Esophagus squamous epithelium (tissue), 5 donors: ENCODE measurements around the gene TRMT2A. TPM values are rescaled to one million over a fixed set of nuclear protein-coding genes. Genes with fewer than 3 reads are reported as not detected.

Source experiments
- DNase-seq: peaks from one replicate; lab custom pipeline; 2025; lab: John Stamatoyannopoulos, UW
- H3K27ac ChIP-seq, 4 donors: fragments of 200-600 bp; sonication (generic); one replicate each; pipeline ENCODE4 v1.5.1; 2016 to 2019; ENCODE audit warnings: mild to moderate bottlenecking in 1 of 4
- H3K27me3 ChIP-seq, 4 donors: fragments of 200-600 bp; sonication (generic); 1 replicate in 3 of 4; 2 replicates in 1 of 4; pipeline versions ENCODE4 v1.5.1 to v1.6.0; 2017 to 2021; ENCODE audit warnings: antibody characterized with exemption in 1 of 4
- H3K36me3 ChIP-seq, 3 donors: fragments of 200-600 bp; sonication (generic); one replicate each; pipeline ENCODE4 v1.5.1; 2016 to 2019
- H3K4me1 ChIP-seq, 3 donors: fragments of 200-600 bp; sonication (generic); one replicate each; pipeline ENCODE4 v1.5.1; 2017 to 2019
- H3K4me3 ChIP-seq, 4 donors: fragments of 200-600 bp; sonication (generic); 1 replicate in 3 of 4; 2 replicates in 1 of 4; pipeline ENCODE4 v1.5.1; 2016 to 2019; ENCODE audit warnings: mild to moderate bottlenecking in 2 of 4, moderate library complexity in 1 of 4
- H3K9me3 ChIP-seq, 3 donors: fragments of 200-600 bp; sonication (generic); one replicate each; pipeline ENCODE4 v1.5.1; 2016 to 2019
- CTCF ChIP-seq, 6 experiments: fragments of 450-650 bp in 4 of 6; fragments of 200-600 bp in 2 of 6; sonication (generic) in 2 of 6; IDR thresholded peaks; one replicate each; pipeline ENCODE4 v1.5.1; 2016 to 2019; ENCODE audit warnings: antibody characterized with exemption in 6 of 6, mild to moderate bottlenecking in 4 of 6, moderate library complexity in 4 of 6
- POLR2A ChIP-seq, 4 donors: fragments of 450-650 bp; IDR thresholded peaks; one replicate each; pipeline ENCODE4 v1.6.1; 2017; ENCODE audit warnings: antibody characterized with exemption in 4 of 4, mild to moderate bottlenecking in 4 of 4, moderate library complexity in 3 of 4
- WGBS, 2 donors: methylation state at CpG; one replicate each; pipeline ENCODE4 v1.1.5; 2018; 5-methylcytosine and 5-hydroxymethylcytosine counted together
- intact Hi-C: fragments of 100-400 bp; cut with DNase I; formaldehyde crosslinking; loops from one replicate; pipeline ENCODE4 v1.15.0; 2022
- total RNA-seq, 4 donors: library from RNA; depleted of rRNA; stranded (reverse); fragments of >200 nt; gene quantifications; one replicate each; pipeline ENCODE4 v1.1.0, GENCODE V29; 2016
- donor health status: DM: yes; HTN: yes; CAD: no.

Gene TRMT2A
- total RNA-seq, 4 donors from 2014 or later: 30.9 to 58.6 (median 41.3) TPM

- Histone ChIP-seq H3K36me3 (no peaks in the 10 kb centered on the region), H3K4me3 (no peak overlapping the region), H3K9me3 (no peaks in the 10 kb centered on the region), H3K27ac (no peak overlapping the region), H3K4me1 (peaks cover 0 to 11% (median 0%) of the 10 kb centered on the region in 3 donors), H3K27me3 (peaks cover 0 to 51% (median 0%) of the 10 kb centered on the region in 4 donors)
- WGBS, 2 donors: 57 to 68% methylated on average over 3 to 11 of the region's 16 CpGs
- no peak for DNase-seq
- TF ChIP-seq CTCF (IDR thresholded peaks at IDR 0.05) (no peak), POLR2A (IDR thresholded peaks at IDR 0.05) (no peak)
- intact Hi-C loops: no loop called here
These were observed 36.9 kb upstream of the TRMT2A start for GRCh38 chr22:20153945-20154344.

GRCh38 chr22:20152464-20152890, 35.5 kb upstream of the TRMT2A start:
- Histone ChIP-seq H3K4me1 (peaks cover 0 to 11% (median 0%) of the 10 kb centered on the region in 3 donors), H3K9me3 (no peaks in the 10 kb centered on the region), H3K4me3 (no peak overlapping the region), H3K36me3 (no peaks in the 10 kb centered on the region), H3K27ac (no peak overlapping the region), H3K27me3 (peaks cover 0 to 38% (median 0%) of the 10 kb centered on the region in 4 donors)
- intact Hi-C loops: no loop called here
- TF ChIP-seq POLR2A (IDR thresholded peaks at IDR 0.05) (no peak), CTCF (IDR thresholded peaks at IDR 0.05) (no peak)
- WGBS, 2 donors: 50 to 63% methylated on average over 2 to 11 of the region's 14 CpGs
- DNase-seq: no peak

- intact Hi-C loops: no loop called here
- H3K4me1 ChIP-seq: peaks cover 0 to 6% (median 0%) of the 10 kb centered on the region in 3 donors
- no peak for DNase-seq
- H3K36me3 ChIP-seq: no peaks in the 10 kb centered on the region
- H3K27ac ChIP-seq: no peak overlapping the region
- H3K4me3 ChIP-seq: no peak overlapping the region
- peaks cover 0 to 27% (median 0%) of the 10 kb centered on the region in 4 donors for H3K27me3 ChIP-seq
- no peaks in the 10 kb centered on the region for H3K9me3 ChIP-seq
- WGBS, 2 donors: 90 to 94% methylated on average over 4 of the region's 4 CpGs
- no peak for TF ChIP-seq CTCF (IDR thresholded peaks at IDR 0.05)
- TF ChIP-seq POLR2A (IDR thresholded peaks at IDR 0.05): no peak
These were observed 34.2 kb upstream of the TRMT2A start for GRCh38 chr22:20151276-20151588.

GRCh38 chr22:20150381-20151275, 33.6 kb upstream of the TRMT2A start, which contains the start of gene CCDC188:
TSS of gene CCDC188 (minus strand) at chr22:20151055. CDS start at chr22:20150986, 69 bp downstream.
- TF ChIP-seq CTCF (IDR thresholded peaks at IDR 0.05) (no peak), POLR2A (IDR thresholded peaks at IDR 0.05) (no peak)
- H3K36me3 ChIP-seq: peaks cover 0 to 4% (median 0%) of the 10 kb centered on the region in 3 donors
- peaks cover 0 to 4% (median 0%) of the 10 kb centered on the region in 3 donors for H3K4me1 ChIP-seq
- WGBS, 2 donors: 71 to 83% methylated on average over 1 to 3 of the region's 14 CpGs
- DNase-seq: no peak
- H3K9me3 ChIP-seq: no peaks in the 10 kb centered on the region
- no peak within 1 kb of the TSS for H3K4me3 ChIP-seq
- peaks cover 0 to 21% (median 0%) of the 10 kb centered on the region in 4 donors for H3K27me3 ChIP-seq
- no peak within 1 kb of the TSS for H3K27ac ChIP-seq
- intact Hi-C loops: no loop called here
